Smooth muscle cell (in vitro differentiated cells): Measurements from ENCODE around the gene SERPINA12. TPM values are rescaled to one million over a fixed set of nuclear protein-coding genes. Genes with fewer than 3 reads are reported as not detected.

Source experiments
- DNase-seq: peaks from one replicate; lab custom pipeline; 2025; ENCODE audit not compliant: unreplicated experiment; lab: John Stamatoyannopoulos, UW
- H2AFZ ChIP-seq: fragments of 200-600 bp; sonication (generic); 2 replicates; pipeline ENCODE4 v1.6.0; 2016; ENCODE audit warnings: antibody characterized with exemption, low read depth, mild to moderate bottlenecking
- H3F3A ChIP-seq: fragments of 200-600 bp; sonication (generic); 2 replicates; pipeline ENCODE4 v1.6.0; 2017; ENCODE audit warnings: antibody characterized with exemption, low read depth
- H3K27ac ChIP-seq: fragments of 200-600 bp; sonication (generic); 2 replicates; pipeline ENCODE4 v1.5.1; 2016; ENCODE audit warnings: low read depth, mild to moderate bottlenecking
- H3K27me3 ChIP-seq: fragments of 200-600 bp; sonication (generic); 2 replicates; pipeline ENCODE4 v1.6.1; 2016; ENCODE audit warnings: low read depth, mild to moderate bottlenecking
- H3K36me3 ChIP-seq: fragments of 200-600 bp; sonication (generic); 2 replicates; pipeline ENCODE4 v1.5.1; 2016; ENCODE audit warnings: low read depth
- H3K4me1 ChIP-seq: fragments of 200-600 bp; sonication (generic); 2 replicates; pipeline ENCODE4 v1.5.1; 2016; ENCODE audit warnings: low read depth
- H3K4me2 ChIP-seq: fragments of 200-600 bp; sonication (generic); 2 replicates; pipeline ENCODE4 v1.6.0; 2016; ENCODE audit warnings: mild to moderate bottlenecking
- H3K4me3 ChIP-seq: fragments of 200-600 bp; sonication (generic); 2 replicates; pipeline ENCODE4 v1.5.1; 2016; ENCODE audit warnings: mild to moderate bottlenecking
- H3K79me2 ChIP-seq: fragments of 200-600 bp; sonication (generic); 2 replicates; pipeline ENCODE4 v1.6.0; 2016; ENCODE audit warnings: low read depth, mild to moderate bottlenecking
- H3K9ac ChIP-seq: fragments of 200-600 bp; sonication (generic); 2 replicates; pipeline ENCODE4 v1.6.0; 2016; ENCODE audit warnings: low read depth
- H3K9me3 ChIP-seq: fragments of 200-600 bp; sonication (generic); replicated peaks from 2 replicates; pipeline ENCODE4 v1.5.1; 2016; ENCODE audit warnings: low read depth
- H4K20me1 ChIP-seq: fragments of 200-600 bp; sonication (generic); 2 replicates; pipeline ENCODE4 v1.6.0; 2016; ENCODE audit warnings: low read depth
- CTCF ChIP-seq: fragments of 200-600 bp; sonication (generic); IDR thresholded peaks from 2 replicates; pipeline ENCODE4 v1.5.1; 2017; ENCODE audit warnings: borderline replicate concordance, mild to moderate bottlenecking, antibody characterized with exemption; ENCODE audit not compliant: insufficient read depth, poor library complexity, severe bottlenecking
- WGBS: methylation state at CpG from one replicate; pipeline ENCODE4 v1.1.7; 2016; ENCODE audit warnings: low lambda C conversion rate; 5-methylcytosine and 5-hydroxymethylcytosine counted together
- polyA plus RNA-seq: library from polyadenylated mRNA; unstranded; fragments of >200 nt; fragmentation: Nextera tagmentation; extraction: Ambion mirVana; gene quantifications from 2 replicates; pipeline ENCODE4 v1.2.1, GENCODE V29; 2016
- total RNA-seq: library from RNA; depleted of rRNA; stranded (reverse); fragments of >200 nt; gene quantifications from 2 replicates; pipeline ENCODE4 v1.2.3, GENCODE V29; 2014

SERPINA12 gene
- total and polyA plus RNA-seq, 2 experiments from 2014 or later, result not detected

GRCh38 chr14:94499673-94500072 is 9.6 kb downstream of the SERPINA12 start:
- Histone ChIP-seq H3K4me1 (no peaks in the 10 kb centered on the region), H3K9ac (no peak overlapping the region), H3F3A (no peaks in the 10 kb centered on the region), H3K79me2 (no peaks in the 10 kb centered on the region), H3K9me3 (no peaks in the 10 kb centered on the region), H3K4me2 (no peak overlapping the region), H3K27me3 (peaks cover 14% of the 10 kb centered on the region), H2AFZ (no peak overlapping the region), H3K27ac (no peak overlapping the region), H4K20me1 (no peaks in the 10 kb centered on the region), H3K36me3 (no peaks in the 10 kb centered on the region), H3K4me3 (no peak overlapping the region)
- DNase-seq, result no peak
- WGBS, result 85% methylated on average over 2 of the region's 2 CpGs
- no peak for TF ChIP-seq CTCF

DNA sequence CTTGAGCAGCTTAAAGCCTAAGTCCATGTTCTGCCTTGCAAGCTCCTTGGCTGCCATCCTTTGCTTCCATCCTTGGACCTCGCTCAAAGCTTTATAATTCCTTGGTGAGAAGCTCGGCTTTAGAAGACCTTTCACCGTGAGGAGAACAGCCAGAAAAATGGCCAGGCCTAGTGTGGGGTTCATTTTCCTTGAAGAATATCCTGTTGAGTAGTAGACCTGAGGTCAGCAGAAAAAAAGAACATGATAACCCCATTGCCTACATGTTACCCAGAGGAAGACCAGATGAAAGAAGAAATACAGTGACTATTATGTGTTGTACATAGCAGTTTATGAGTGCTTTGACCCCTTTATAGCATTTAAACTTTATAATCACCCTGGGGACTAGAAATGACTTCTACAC is 11.1 kb downstream of the SERPINA12 start:
- Histone ChIP-seq H3K4me2 (no peak overlapping the region), H3K4me3 (no peak overlapping the region), H3K36me3 (no peaks in the 10 kb centered on the region), H3K9ac (no peak overlapping the region), H3K27me3 (peaks cover 14% of the 10 kb centered on the region), H4K20me1 (no peaks in the 10 kb centered on the region), H3K9me3 (no peaks in the 10 kb centered on the region), H3K4me1 (no peaks in the 10 kb centered on the region), H3F3A (no peaks in the 10 kb centered on the region), H3K27ac (no peak overlapping the region), H2AFZ (no peak overlapping the region), H3K79me2 (no peaks in the 10 kb centered on the region)
- no peak for TF ChIP-seq CTCF
- no peak for DNase-seq
- WGBS, result 85% methylated on average over 3 of the region's 3 CpGs

DNA sequence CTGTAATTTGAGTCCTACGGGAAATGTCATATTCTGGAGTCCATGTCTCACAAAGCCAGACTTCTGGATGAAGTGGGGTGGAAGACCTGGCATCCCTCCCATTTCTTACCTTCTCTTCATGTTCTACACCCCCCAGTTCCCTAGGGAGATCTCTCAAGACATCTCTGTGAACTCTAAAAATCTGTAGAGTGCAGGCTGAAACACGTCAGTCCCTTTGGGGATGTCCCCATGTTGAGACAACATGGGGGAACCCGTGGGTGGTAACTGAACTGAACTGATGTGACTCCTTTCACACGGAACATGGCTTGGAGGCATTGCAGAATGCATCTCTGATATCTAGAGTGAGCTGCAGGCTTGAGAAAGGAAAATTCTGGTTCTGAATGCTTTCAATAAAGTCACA is 15.2 kb downstream of the SERPINA12 start:
- Histone ChIP-seq H3K4me1 (no peaks in the 10 kb centered on the region), H3K79me2 (no peaks in the 10 kb centered on the region), H3K4me3 (no peak overlapping the region), H3F3A (no peaks in the 10 kb centered on the region), H2AFZ (no peak overlapping the region), H3K9ac (no peak overlapping the region), H3K9me3 (no peaks in the 10 kb centered on the region), H3K27ac (no peak overlapping the region), H3K27me3 (peaks cover 12% of the 10 kb centered on the region), H3K4me2 (no peak overlapping the region), H3K36me3 (no peaks in the 10 kb centered on the region), H4K20me1 (no peaks in the 10 kb centered on the region)
- no peak for TF ChIP-seq CTCF
- 86% methylated on average over 4 of the region's 4 CpGs for WGBS
- DNase-seq, result no peak

DNA sequence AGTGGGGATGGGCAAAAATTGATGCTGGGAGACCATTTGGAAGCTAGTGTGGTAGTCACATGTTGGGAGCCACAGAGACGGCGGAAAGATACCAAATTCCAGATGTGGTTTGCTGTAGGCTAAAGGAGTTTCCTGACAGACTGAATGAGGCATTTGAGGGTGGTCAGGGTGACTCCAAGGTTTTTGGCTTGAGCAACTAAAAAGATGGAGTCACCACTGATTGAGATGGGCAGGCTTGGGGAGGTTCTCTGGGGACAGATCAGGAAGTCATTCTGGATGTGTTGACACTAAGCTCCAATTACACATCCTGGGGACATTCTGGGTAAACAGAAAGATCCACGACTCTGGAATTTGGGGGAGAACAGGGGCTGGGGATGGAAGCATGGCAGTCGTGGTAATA is 17.8 kb downstream of the SERPINA12 start:
- Histone ChIP-seq H3K9me3 (no peaks in the 10 kb centered on the region), H3K27ac (no peak overlapping the region), H3K4me1 (no peaks in the 10 kb centered on the region), H3K27me3 (peaks cover 12% of the 10 kb centered on the region), H3K9ac (no peak overlapping the region), H4K20me1 (no peaks in the 10 kb centered on the region), H2AFZ (no peak overlapping the region), H3F3A (no peaks in the 10 kb centered on the region), H3K4me2 (no peak overlapping the region), H3K36me3 (no peaks in the 10 kb centered on the region), H3K79me2 (no peaks in the 10 kb centered on the region), H3K4me3 (no peak overlapping the region)
- WGBS, result 71% methylated on average over 4 of the region's 4 CpGs
- TF ChIP-seq CTCF, result no peak
- DNase-seq, result no peak
